ENCODE results near the gene AMT.
"Not testable (repeated sequence)": the region's sequence is repeated elsewhere in the genome, so short reads cannot be mapped to it uniquely, and the experiment has no call there.

The AMT gene

DNA sequence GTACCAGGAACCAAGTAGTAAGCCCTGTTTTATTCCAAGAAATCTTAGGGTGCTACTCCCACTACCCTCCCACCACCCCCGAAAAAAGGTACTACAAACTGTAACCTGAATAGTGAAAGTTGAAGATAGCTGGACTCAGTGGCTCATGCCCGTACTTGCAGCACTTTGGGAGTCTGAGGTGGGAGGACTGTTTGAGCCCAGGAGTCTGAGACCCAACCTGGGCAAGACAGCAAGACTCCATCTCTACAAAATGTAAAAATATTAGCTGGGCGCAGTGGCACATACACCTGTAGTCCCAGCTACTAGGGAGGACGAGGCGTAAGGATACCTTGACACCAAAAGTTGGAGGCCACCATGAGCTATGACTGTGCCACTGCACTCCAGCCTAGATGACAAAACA is 18.4 kb downstream of the AMT start:
- TF ChIP-seq, protein P1, sequence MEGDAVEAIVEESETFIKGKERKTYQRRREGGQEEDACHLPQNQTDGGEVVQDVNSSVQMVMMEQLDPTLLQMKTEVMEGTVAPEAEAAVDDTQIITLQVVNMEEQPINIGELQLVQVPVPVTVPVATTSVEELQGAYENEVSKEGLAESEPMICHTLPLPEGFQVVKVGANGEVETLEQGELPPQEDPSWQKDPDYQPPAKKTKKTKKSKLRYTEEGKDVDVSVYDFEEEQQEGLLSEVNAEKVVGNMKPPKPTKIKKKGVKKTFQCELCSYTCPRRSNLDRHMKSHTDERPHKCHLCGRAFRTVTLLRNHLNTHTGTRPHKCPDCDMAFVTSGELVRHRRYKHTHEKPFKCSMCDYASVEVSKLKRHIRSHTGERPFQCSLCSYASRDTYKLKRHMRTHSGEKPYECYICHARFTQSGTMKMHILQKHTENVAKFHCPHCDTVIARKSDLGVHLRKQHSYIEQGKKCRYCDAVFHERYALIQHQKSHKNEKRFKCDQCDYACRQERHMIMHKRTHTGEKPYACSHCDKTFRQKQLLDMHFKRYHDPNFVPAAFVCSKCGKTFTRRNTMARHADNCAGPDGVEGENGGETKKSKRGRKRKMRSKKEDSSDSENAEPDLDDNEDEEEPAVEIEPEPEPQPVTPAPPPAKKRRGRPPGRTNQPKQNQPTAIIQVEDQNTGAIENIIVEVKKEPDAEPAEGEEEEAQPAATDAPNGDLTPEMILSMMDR (IDR thresholded peaks at IDR 0.05; ENCODE audit: low read depth, low read length) = no peak
- Histone ChIP-seq H3K27ac (no peak overlapping the region), H3K36me3 (peaks cover 35% of the 10 kb centered on the region), H3K4me3 (ENCODE audit: low read depth, low read length) (no peak overlapping the region), H3K27me3 (ENCODE audit: insufficient read depth, low read depth, severe bottlenecking) (no peaks in the 10 kb centered on the region), H3K9me3 (ENCODE audit: severe bottlenecking) (no peaks in the 10 kb centered on the region)
- DNase-seq = no peak

GRCh38 chr3:49401766-49402165 is 20.5 kb downstream of the AMT start:
- no peak overlapping the region for H3K27ac ChIP-seq
- peaks cover 43% of the 10 kb centered on the region for H3K36me3 ChIP-seq

DNA sequence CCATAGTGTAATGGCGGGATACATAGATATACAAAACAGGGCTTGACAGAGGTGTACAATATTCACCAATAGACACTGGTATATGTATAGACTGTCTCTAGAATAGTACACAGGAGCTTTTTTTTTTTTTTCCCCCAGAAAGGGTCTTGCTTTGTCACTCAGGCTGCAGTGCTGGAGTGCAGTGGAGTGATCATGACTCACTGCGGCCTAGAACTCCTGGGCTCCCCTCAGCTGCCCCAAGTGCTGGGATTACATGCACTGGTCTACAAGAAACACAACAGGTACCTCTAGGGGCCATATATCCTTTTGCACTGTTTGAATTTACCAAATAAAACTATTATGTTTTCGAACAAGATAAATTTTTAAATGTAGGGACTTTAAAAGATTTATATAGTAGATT is 22.8 kb downstream of the AMT start:
- Histone ChIP-seq H3K4me3 (ENCODE audit: low read depth, low read length) (no peak overlapping the region), H3K9me3 (ENCODE audit: severe bottlenecking) (no peaks in the 10 kb centered on the region), H3K27ac (no peak overlapping the region), H3K36me3 (peaks cover 59% of the 10 kb centered on the region), H3K27me3 (ENCODE audit: insufficient read depth, low read depth, severe bottlenecking) (no peaks in the 10 kb centered on the region)
- no peak for DNase-seq
- TF ChIP-seq, protein P1 (IDR thresholded peaks at IDR 0.05; ENCODE audit: low read depth, low read length) = no peak

More at GRCh38 chr3:49401766-49402165, 20.5 kb downstream of the AMT start:
- Histone ChIP-seq H3K9me3 (ENCODE audit: severe bottlenecking) (no peaks in the 10 kb centered on the region), H3K4me3 (ENCODE audit: low read depth, low read length) (no peak overlapping the region), H3K27me3 (ENCODE audit: insufficient read depth, low read depth, severe bottlenecking) (no peaks in the 10 kb centered on the region)
- no peak for DNase-seq
- TF ChIP-seq, protein P1 (IDR thresholded peaks at IDR 0.05; ENCODE audit: low read depth, low read length) = no peak

DNA sequence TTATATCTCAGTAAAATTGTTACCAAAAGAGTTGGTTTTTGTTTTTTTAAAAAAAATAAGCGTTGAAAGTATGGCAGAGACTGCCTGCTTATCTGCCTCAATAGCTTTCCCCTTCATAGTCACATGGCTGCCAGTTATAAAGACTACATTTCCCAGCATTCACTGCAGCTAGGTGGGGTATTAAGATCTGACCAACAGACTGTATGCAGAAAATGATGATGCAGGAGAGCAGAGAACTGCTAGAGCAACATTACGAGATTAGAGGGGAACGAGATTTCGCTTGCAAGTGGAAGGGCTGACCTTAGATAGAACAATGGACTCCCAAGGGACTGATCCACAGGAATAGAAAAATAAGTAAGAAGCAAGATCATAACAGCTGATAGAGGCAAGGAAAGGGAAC is 24.8 kb downstream of the AMT start:
- no peak overlapping the region for H3K4me3 ChIP-seq (ENCODE audit: low read depth, low read length)

DNA sequence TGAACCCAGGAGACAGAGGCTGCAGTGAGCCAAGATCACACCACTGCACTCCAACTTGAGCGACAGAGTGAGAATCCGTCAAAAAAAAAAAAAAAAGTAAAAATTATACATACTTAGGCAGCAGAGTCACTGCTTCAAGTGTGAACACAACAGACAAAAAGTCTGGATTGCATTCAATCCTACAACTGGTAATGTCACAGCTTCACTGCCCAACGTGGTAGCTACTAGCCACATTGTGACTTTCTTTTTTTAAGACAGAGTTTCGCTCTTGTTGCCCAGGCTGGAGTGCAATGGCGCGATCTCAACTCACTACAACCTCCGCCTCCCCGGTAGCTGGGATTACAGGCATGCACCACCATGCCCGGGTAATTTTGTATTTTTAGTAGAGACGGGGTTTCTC is 31.0 kb downstream of the AMT start:
- not testable (repeated sequence) for H3K27me3 ChIP-seq (ENCODE audit: insufficient read depth, low read depth, severe bottlenecking); H3K27ac ChIP-seq; H3K9me3 ChIP-seq (ENCODE audit: severe bottlenecking); DNase-seq; H3K4me3 ChIP-seq (ENCODE audit: low read depth, low read length)
- peaks cover 41% of the 10 kb centered on the region for H3K36me3 ChIP-seq

More for the DNA sequence above, 24.8 kb downstream of the AMT start:
- DNase-seq = no peak
- Histone ChIP-seq H3K27me3 (ENCODE audit: insufficient read depth, low read depth, severe bottlenecking) (no peaks in the 10 kb centered on the region), H3K36me3 (peaks cover 48% of the 10 kb centered on the region), H3K9me3 (ENCODE audit: severe bottlenecking) (no peaks in the 10 kb centered on the region), H3K27ac (no peak overlapping the region)
- TF ChIP-seq, protein P1 (IDR thresholded peaks at IDR 0.05; ENCODE audit: low read depth, low read length) = no peak

DNA sequence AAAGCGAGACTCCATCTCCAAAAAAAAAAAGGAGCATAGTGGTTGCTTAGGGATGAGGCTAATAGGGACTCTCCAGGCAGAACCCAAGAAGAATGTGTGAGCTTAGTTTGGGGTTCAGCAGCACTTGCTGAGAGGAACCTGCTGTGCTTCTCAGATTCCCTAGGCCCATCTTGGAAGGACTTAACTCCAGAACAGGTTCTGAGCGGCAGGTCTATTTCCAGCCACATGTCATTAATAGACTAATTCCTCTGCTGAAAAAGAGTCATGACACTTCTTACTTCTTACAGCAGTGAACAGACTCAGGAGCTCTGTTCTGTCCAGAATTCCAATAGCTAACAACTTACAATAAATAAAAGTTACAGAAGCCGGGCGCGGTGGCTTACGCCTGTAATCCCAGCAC is 33.0 kb downstream of the AMT start:
- H3K27me3 ChIP-seq (ENCODE audit: insufficient read depth, low read depth, severe bottlenecking) = no peaks in the 10 kb centered on the region
- no peaks in the 10 kb centered on the region for H3K9me3 ChIP-seq (ENCODE audit: severe bottlenecking)
- H3K4me3 ChIP-seq (ENCODE audit: low read depth, low read length) = no peak overlapping the region
- peaks cover 23% of the 10 kb centered on the region for H3K36me3 ChIP-seq
- no peak for DNase-seq
- no peak overlapping the region for H3K27ac ChIP-seq
- TF ChIP-seq, protein P1 (IDR thresholded peaks at IDR 0.05; ENCODE audit: low read depth, low read length) = no peak

Data from WERI-Rb-1 (cell line).